HG02981 (cell line): ENCODE measurements around the gene CRTC2.
"Not testable (repeated sequence)": the region's sequence is repeated elsewhere in the genome, so short reads cannot be mapped to it uniquely, and the experiment has no call there.

Experiments used
- ATAC-seq: cut with Tn5 transposase; IDR thresholded peaks from one replicate; pipeline ENCODE4 v1.9.1; 2021; ENCODE audit warnings: mild to moderate bottlenecking, moderate library complexity; ENCODE audit not compliant: unreplicated experiment

Gene CRTC2

DNA sequence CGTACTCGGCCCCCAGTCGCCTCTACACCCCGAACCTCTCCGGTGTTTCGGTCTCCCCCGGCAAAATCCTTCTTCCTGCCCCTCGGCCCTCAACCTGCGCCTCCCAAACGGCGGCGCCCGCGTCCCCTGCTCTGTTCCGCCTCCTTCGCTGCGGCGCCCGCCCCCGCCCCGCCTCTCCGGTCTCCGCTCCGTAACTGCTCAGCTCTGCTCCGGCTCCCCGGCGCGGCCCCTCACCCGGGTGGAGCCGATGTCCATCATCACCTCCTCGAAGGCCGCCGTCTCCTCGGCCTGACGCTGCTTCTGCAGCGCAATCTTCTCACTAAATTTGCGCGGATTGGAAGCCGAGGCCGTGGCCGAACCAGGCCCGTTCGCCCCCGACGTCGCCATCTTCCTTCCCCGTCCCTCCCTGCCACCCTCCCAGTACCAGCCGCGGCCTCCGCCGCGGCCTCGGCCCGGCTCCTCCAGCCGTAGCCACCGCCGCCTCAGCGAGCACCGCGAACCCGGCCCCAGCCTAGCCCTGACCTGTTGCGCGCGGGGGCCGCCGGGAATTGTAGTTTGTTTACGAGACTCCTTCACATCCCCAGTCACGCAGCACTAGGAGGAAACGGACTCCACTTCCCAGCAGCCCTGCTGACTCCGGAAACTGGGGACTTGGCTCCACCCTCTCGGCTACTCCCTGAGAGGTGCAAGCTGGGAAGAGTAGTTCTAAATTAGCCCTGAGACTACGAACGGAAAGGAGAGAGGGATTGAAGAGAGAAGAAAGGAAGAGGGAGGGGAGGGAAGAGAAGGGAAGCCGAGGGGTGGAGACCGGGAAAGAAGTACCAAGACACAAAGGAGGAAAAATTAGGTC lies at the start of gene CRTC2:
Gene CRTC2, minus strand, starts transcription at position 502 of the 850 bp plus-strand sequence. Its CDS starts 115 bp downstream, at position 387.
- peak; percentile 81 for ATAC-seq

- no peak for ATAC-seq
Measured at GRCh38 chr1:154006136-154006535, 47.7 kb upstream of the CRTC2 start.

DNA sequence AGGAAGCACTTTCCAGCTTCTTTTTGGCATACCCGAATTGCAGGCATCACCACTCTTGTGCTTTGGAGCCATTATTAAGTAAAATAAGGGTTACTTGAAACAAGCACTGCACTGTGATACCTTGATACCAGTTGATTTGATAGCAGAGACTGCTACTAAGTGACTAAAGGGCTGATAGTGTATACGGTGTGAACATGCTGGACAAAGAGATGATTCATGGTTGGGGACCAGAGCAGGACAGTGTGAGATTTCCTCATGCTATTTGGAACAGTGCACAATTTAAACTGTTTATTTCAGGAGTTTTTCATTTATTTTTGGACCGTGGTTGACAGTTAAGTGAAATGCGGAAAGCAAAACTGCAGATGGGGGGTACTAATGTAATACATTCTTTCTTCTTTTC lies 42.0 kb upstream of the CRTC2 start:
- ATAC-seq: no peak

GRCh38 chr1:153996882-153997281 lies 38.5 kb upstream of the CRTC2 start:
- not testable (repeated sequence) for ATAC-seq

DNA sequence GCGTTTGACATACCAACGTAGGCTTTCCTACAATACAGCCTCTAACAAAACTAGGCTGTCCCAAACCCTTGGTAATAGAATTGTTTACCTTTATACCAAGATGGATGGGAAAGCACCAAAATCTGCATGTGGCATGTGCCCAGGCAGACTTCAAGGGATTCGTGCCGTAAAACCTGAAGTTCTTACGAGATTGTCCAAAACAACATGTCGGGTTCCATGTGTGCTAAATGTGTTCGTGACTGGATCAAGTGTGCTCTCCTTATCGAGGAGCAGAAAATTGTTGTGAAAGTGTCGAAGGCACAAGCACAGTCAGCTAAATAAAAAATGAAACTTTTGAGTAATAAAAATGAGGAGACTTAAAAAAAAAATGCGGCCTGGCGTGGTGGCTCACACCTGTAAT lies 37.2 kb upstream of the CRTC2 start:
- no peak for ATAC-seq

- ATAC-seq: no peak
Measured at GRCh38 chr1:153995202-153995601, 36.8 kb upstream of the CRTC2 start.

GRCh38 chr1:153991806-153992205 lies 33.4 kb upstream of the CRTC2 start:
- ATAC-seq: no peak

DNA sequence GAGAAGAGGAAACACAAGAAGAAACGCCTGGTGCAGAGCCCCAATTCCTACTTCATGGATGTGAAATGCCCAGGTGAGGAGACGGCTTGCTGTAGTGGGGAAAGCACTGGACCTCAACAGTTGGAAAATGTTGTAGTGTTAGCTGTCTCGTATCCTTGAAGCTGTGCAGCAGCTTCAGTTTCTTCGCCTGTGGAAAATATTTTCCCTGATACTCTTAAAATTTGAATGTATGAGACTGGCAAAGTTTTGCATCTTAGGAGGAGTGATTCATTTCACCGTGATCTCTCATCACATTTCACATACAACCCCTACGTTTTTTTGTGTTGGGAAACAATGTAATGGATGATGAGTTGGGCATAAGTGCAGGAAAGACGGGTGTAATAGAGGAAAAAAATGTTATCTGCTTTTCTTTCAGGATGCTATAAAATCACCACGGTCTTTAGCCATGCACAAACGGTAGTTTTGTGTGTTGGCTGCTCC lies 32.8 kb upstream of the CRTC2 start:
- ATAC-seq: no peak

DNA sequence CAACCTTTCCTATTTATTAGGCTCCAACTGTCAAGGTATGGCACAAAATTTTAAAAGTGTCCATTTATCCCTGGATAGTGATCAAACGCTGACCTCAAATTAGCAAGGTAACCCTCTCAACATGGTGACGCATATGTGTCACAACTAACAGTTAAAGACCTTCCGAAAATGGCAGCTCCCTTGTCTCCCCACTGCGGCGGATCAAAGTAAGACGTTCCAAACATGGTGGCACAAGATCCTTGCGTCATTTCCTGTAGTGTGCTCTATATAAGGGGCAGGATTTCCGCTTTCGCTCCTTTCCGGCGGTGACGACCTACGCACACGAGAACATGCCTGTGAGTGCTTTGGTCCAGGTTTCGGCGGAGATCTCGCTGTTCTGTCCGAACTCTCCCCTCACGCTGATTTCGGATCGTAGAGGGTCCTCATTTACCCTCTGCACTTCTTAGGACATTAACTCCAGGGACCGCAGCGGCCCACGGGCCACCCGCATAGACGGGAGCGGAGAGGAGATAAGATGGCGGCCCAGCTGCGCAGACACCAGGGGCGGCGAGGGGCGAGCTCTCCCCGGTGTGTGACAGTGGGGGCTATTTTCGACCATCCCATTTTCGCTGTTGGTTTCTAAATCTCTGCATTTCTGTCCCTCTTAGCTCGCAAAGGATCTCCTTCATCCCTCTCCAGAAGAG lies 32.2 kb upstream of the CRTC2 start, which contains the start of gene RPS27:
Gene RPS27, plus strand, starts transcription at position 295 of the 683 bp plus-strand sequence. Its CDS starts 35 bp downstream, at position 330.
- ATAC-seq: peak; percentile 64

GRCh38 chr1:153987621-153988020 lies 29.2 kb upstream of the CRTC2 start:
- ATAC-seq: no peak

GRCh38 chr1:153985941-153986761 lies 27.7 kb upstream of the CRTC2 start, which contains the start of gene RAB13:
Gene RAB13 (minus strand): TSS chr1:153986339. CDS start chr1:153986236, 103 bp downstream.
- no peak for ATAC-seq

DNA sequence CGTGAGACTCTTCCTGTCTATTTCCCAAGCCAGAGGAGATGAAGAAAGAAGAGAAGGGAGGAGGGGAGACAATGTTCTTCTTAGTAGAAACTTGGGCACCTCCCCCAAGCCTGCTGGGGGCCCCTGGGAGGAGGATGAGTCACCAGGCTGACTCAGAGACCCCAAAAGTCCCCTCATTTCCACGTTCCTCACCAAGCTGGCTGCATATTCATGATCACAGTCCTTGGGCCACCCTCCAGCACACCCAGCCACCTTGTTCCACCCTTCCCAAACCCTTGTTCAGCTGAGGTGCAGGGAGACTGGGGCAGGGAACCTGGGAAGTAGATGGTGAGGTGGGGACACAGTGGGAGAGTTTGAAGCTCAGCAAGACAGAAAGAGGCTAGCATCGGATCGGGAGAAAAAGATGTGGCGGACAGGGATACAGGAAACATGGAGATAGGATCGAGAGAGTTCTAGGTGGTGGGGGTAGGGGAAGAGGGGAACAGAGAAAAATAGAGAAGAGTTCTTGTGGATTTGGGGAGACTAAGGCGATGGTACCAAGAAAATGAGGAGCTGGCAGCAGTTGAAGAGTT lies 27.0 kb upstream of the CRTC2 start:
- no peak for ATAC-seq

DNA sequence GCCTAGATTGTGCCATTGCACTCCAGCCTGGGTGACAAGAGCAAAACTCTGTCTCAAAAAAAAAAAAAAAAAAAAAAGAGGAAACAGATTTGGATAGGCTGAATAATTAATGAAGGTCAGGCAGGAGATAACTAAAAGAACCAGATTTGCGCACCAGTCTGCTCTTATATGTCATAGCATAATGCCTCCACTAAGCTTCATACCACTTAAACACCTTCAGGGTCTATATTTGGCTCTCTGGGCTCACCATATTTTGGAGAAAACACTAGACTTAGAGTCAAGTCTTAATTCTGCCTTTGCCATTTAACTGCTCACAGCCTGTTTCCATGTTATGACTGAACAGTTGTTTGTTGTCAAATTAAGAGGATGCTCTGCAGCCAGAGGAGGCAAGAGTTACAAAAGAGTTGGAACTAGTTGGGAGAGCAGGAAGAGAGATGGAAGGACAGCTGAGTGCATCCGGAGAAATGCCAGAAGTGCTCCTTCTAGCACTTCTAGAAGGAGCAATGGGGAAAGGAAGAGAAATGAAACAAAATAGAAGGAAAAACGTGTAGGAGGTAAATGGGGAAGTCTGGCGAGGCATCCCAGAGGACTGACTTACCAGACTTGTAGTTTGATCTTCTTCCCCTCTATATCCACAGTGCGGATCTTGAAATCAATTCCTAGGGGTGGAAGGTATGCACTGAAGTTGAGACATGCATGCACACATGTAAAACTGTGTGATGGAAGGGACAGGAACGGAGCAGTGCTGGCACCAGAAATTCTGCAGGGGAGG lies 25.9 kb upstream of the CRTC2 start:
- no peak for ATAC-seq

- not testable (repeated sequence) for ATAC-seq
Measured at GRCh38 chr1:153981735-153982134, 23.3 kb upstream of the CRTC2 start.

DNA sequence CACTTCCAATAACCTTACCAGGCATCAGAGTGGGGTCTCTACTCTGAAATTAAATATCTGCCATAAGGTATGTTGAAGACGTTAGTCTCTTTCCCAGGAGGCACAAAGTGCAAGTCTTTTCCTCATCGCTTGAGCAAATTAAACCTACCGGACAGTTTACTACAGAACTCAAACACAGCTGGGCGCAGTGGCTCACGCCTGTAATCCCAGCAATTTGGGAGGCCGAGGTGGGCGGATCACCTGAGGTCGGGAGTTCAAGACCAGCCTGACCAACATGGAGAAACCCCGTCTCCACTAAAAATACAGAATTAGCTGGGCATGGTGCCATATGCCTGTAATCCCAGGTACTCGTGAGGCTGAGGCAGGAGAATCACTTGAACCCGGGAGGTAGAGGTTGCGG lies 20.7 kb upstream of the CRTC2 start:
- not testable (repeated sequence) for ATAC-seq

GRCh38 chr1:153978274-153978909 lies 20.0 kb upstream of the CRTC2 start:
- ATAC-seq: no peak

DNA sequence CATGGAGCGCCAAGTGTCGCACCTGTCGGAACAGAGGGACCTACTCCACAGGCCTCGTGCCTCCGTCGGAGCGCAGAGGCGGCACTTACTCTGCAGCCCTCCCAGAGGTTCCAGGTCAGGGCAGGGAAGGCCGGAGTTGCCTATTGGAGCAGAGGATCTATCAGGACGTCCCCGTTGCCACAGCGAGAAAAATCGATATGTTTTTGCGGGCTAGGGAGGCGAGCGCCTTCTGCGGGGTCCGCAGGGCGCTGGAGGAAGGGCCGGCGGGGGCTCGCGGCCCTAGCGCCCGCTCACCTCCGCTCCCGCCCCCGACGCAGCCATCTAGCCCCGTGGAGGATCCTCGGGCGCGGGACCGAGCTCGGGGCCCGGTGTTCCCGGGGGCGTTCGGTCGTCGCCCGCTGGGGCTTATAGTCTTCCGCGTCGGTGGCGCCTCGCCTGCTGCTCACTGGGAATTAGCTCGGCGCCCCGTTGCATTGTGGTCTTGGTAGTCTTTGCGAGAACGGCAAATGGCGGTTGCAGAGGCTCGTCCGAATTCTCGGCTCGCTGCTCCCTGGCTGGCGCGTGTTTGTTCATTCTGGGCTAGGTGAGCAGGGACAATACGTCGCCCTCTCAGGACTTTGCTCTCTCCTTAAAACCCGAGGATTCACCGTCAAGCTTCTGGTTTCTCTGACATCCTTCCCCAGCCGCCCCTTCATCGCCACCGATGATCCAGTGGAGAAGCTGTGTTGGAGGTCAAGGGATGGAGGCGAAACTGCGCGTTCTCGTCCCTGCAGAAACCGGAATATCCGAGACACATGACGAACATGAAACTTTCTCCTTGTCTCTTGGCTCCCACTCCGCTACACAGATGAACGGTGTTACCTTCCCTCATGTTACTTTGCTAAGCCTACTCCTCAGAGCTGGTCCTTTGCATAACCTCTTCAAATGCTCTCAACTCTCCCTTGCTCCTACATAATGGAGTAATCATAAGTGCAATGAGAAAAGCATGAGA lies 19.1 kb upstream of the CRTC2 start, which contains the start of gene JTB:
Gene JTB, minus strand, starts transcription at position 425 of the 991 bp plus-strand sequence. Its CDS starts 422 bp downstream, at position 3.
- peak; percentile 79 for ATAC-seq

DNA sequence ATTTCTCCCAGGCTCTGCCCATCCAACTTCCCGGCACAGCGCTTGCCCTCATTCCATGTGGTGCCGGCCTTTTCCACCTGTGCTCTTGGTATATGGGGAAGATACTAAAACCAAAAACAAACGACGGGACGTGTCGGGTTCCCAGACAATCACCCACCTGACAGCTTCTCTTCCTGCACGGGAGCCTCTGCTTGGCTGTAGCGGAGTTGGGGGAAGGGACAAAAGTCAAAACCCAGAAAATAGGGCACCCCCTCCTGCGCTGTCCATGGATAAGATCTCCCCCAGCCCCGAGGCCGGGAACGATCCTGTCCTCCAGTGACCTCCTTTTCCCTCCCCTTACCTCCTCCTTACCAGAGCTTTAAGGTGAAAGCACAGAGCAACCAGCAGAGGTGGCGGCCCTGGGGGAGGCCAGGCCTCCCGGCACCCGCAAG lies 18.4 kb upstream of the CRTC2 start:
- ATAC-seq: no peak
